HepG2 (cell line): ENCODE measurements around the gene TEX53. TPM values are rescaled to one million over a fixed set of nuclear protein-coding genes. Genes with fewer than 3 reads are reported as not detected.

ENCODE experiments used
- GATAD1 ChIP-seq: IDR thresholded peaks from 2 replicates; pipeline ENCODE4 v1.6.1; 2016; ENCODE audit warnings: missing genetic modification reagents, missing compliant biosample characterization
- HNF4G ChIP-seq, 2 experiments: sonication (generic) in 1 of 2; formaldehyde crosslinking in 1 of 2; IDR thresholded peaks; 2 replicates each; pipeline versions ENCODE4 v1.4.0 to v1.6.1; 2011 to 2020; ENCODE audit warnings: borderline replicate concordance in 2 of 2, low read depth in 2 of 2, mild to moderate bottlenecking in 2 of 2, low read length in 1 of 2, missing genetic modification reagents in 1 of 2, moderate library complexity in 1 of 2
- HNRNPK ChIP-seq: fragments of 200-400 bp; formaldehyde crosslinking; IDR thresholded peaks from 2 replicates; pipeline ENCODE4 v1.6.1; 2018; ENCODE audit warnings: low read length, low read depth, moderate library complexity, mild to moderate bottlenecking; ENCODE audit not compliant: poor library complexity, severe bottlenecking
- KLF12 ChIP-seq: sonication (generic); formaldehyde crosslinking; IDR thresholded peaks from 2 replicates; pipeline ENCODE4 v1.4.0; 2020; ENCODE audit warnings: missing genetic modification reagents, borderline replicate concordance
- MLLT10 ChIP-seq: sonication (generic); formaldehyde crosslinking; IDR thresholded peaks from 2 replicates; pipeline ENCODE4 v1.4.0; 2020; ENCODE audit warnings: missing genetic modification reagents
- MXD1 ChIP-seq: sonication (generic); formaldehyde crosslinking; IDR thresholded peaks from 2 replicates; pipeline ENCODE4 v1.4.0; 2020; ENCODE audit warnings: mild to moderate bottlenecking, missing genetic modification reagents
- NFIB ChIP-seq: sonication (generic); formaldehyde crosslinking; IDR thresholded peaks from 2 replicates; pipeline ENCODE4 v1.9.0; 2021; ENCODE audit warnings: missing genetic modification reagents, mild to moderate bottlenecking, borderline replicate concordance
- NR2C2 ChIP-seq: sonication (generic); formaldehyde crosslinking; IDR thresholded peaks from 2 replicates; pipeline ENCODE4 v1.4.0; 2020; ENCODE audit warnings: missing genetic modification reagents, mild to moderate bottlenecking, moderate library complexity, borderline replicate concordance
- NR2F6 ChIP-seq, 2 experiments: IDR thresholded peaks; 2 replicates each; pipeline ENCODE4 v1.6.1; 2016; ENCODE audit warnings: antibody characterized with exemption in 1 of 2, mild to moderate bottlenecking in 1 of 2
- PITX1 ChIP-seq: sonication (generic); formaldehyde crosslinking; IDR thresholded peaks from 2 replicates; pipeline ENCODE4 v1.5.1; 2020; ENCODE audit warnings: mild to moderate bottlenecking, missing genetic modification reagents
- SIX1 ChIP-seq: sonication (generic); formaldehyde crosslinking; IDR thresholded peaks from 2 replicates; pipeline ENCODE4 v1.4.0; 2020; ENCODE audit warnings: missing genetic modification reagents, borderline replicate concordance
- SOX5 ChIP-seq: IDR thresholded peaks from 2 replicates; pipeline ENCODE4 v1.6.1; 2016; ENCODE audit warnings: borderline replicate concordance
- TFAP4 ChIP-seq: sonication (generic); IDR thresholded peaks from 2 replicates; pipeline ENCODE4 v1.6.1; 2016; ENCODE audit warnings: low read depth, borderline replicate concordance
- USF2 ChIP-seq, 2 experiments: sonication (generic) in 1 of 2; formaldehyde crosslinking in 1 of 2; IDR thresholded peaks; 2 replicates each; pipeline versions ENCODE4 v1.5.1 to v1.6.1; 2011 to 2020; ENCODE audit warnings: borderline replicate concordance in 1 of 2, low read depth in 1 of 2, low read length in 1 of 2, mild to moderate bottlenecking in 1 of 2, missing genetic modification reagents in 1 of 2, moderate library complexity in 1 of 2
- ZBTB33 ChIP-seq: sonication (generic); formaldehyde crosslinking; IDR thresholded peaks from 2 replicates; pipeline ENCODE4 v1.4.0; 2020; ENCODE audit warnings: missing genetic modification reagents
- ZFP82 ChIP-seq: sonication (generic); formaldehyde crosslinking; IDR thresholded peaks from 2 replicates; pipeline ENCODE4 v1.5.1; 2020; ENCODE audit warnings: mild to moderate bottlenecking, missing genetic modification reagents, borderline replicate concordance
- ZNF350 ChIP-seq: sonication (generic); formaldehyde crosslinking; IDR thresholded peaks from 2 replicates; pipeline ENCODE4 v1.4.0; 2020; ENCODE audit warnings: mild to moderate bottlenecking, low read depth, missing genetic modification reagents, borderline replicate concordance
- ZNF382 ChIP-seq: sonication (generic); formaldehyde crosslinking; IDR thresholded peaks from 2 replicates; pipeline ENCODE4 v1.5.0; 2020; ENCODE audit warnings: missing genetic modification reagents, mild to moderate bottlenecking, borderline replicate concordance
- ZNF44 ChIP-seq: sonication (generic); formaldehyde crosslinking; IDR thresholded peaks from 2 replicates; pipeline ENCODE4 v1.5.1; 2020; ENCODE audit warnings: mild to moderate bottlenecking, missing genetic modification reagents
- ZNF552 ChIP-seq: sonication (generic); formaldehyde crosslinking; IDR thresholded peaks from 2 replicates; pipeline ENCODE4 v1.9.0; 2022; ENCODE audit warnings: missing genetic modification reagents, mild to moderate bottlenecking, borderline replicate concordance
- ZNF557 ChIP-seq: sonication (generic); formaldehyde crosslinking; IDR thresholded peaks from 2 replicates; pipeline ENCODE4 v1.4.0; 2020; ENCODE audit warnings: missing genetic modification reagents
- ZNF644 ChIP-seq: IDR thresholded peaks from 2 replicates; pipeline ENCODE4 v1.6.1; 2016; ENCODE audit warnings: low read depth
- ZNF772 ChIP-seq: sonication (generic); formaldehyde crosslinking; IDR thresholded peaks from 2 replicates; pipeline ENCODE4 v1.5.0; 2020; ENCODE audit warnings: mild to moderate bottlenecking, missing genetic modification reagents
- ZNF850 ChIP-seq: sonication (generic); formaldehyde crosslinking; conservative IDR thresholded peaks from 2 replicates; pipeline ENCODE4 v1.9.0; 2021; ENCODE audit warnings: mild to moderate bottlenecking, missing genetic modification reagents
- polyA plus RNA-seq, 8 experiments: library from polyadenylated mRNA; depleted of rRNA in 3 of 8; stranded (reverse) in 7 of 8; unstranded in 1 of 8; fragments of >200 nt; fragmentation: Illumina TruSeq in 4 of 8; extraction: Trizol in 4 of 8; gene quantifications; 2 replicates each; pipeline versions ENCODE4 v1.2.1 to v1.2.3, GENCODE V29; 2011 to 2016; ENCODE audit warnings: low read depth in 4 of 8, missing spikeins in 1 of 8, mixed read lengths in 1 of 8; ENCODE audit not compliant: insufficient read depth in 1 of 8
- total RNA-seq, 5 experiments: library from RNA; depleted of rRNA; stranded (reverse); fragments of >200 nt; fragmentation: Illumina TruSeq; extraction: Trizol; gene quantifications; 2 replicates each; pipeline ENCODE4 v1.2.3, GENCODE V29; 2016; ENCODE audit warnings: low read depth in 1 of 5

TEX53 gene
- total and polyA plus RNA-seq, 2 of the 13 experiments (the other 11 are each of a cell fraction or from before 2014, with no cell fraction given): not detected

GRCh38 chr9:114681594-114682332, 24.2 kb upstream of the TEX53 start, which contains the start of gene TEX48 (continued):
- TF ChIP-seq MXD1 (no peak), SIX1 (CRISPR knock-in tag) (no peak), ZNF850 (no peak), ZBTB33 (CRISPR knock-in tag) (no peak), ZNF44 (CRISPR knock-in tag) (0 out of 2 replicates have a peak, but pooled peaks have one; percentile 28), GATAD1 (no peak), ZNF382 (no peak), ZNF644 (CRISPR knock-in tag) (no peak), MLLT10 (CRISPR knock-in tag) (no peak), KLF12 (no peak), TFAP4 (no peak), SOX5 (CRISPR knock-in tag) (no peak), ZNF350 (peak; percentile 47; the same call in 1 of the 2 replicates), NR2F6 (IDR thresholded peaks at IDR 0.05) (peak; percentile 80), NR2F6 (CRISPR knock-in tag; IDR thresholded peaks at IDR 0.05) (peak; percentile 49; the same call in 1 of the 2 replicates), NR2C2 (CRISPR knock-in tag) (peak; percentile 79), ZFP82 (no peak), ZNF552 (CRISPR knock-in tag) (no peak), ZNF772 (CRISPR knock-in tag) (no peak), PITX1 (peak; percentile 25; the same call in 1 of the 2 replicates), NFIB (CRISPR knock-in tag) (no peak), ZNF557 (CRISPR knock-in tag) (no peak), USF2 (IDR thresholded peaks at IDR 0.05; ENCODE audit: low read depth, low read length) (no peak), USF2 (CRISPR knock-in tag; IDR thresholded peaks at IDR 0.05; ENCODE audit: borderline replicate concordance) (no peak), HNRNPK (no peak), HNF4G (IDR thresholded peaks at IDR 0.05; ENCODE audit: borderline replicate concordance, low read depth, low read length) (peak; percentile 30), HNF4G (CRISPR knock-in tag; IDR thresholded peaks at IDR 0.05; ENCODE audit: borderline replicate concordance, low read depth) (no peak)
